ENCODE measurements around the gene COLEC12.

DNA sequence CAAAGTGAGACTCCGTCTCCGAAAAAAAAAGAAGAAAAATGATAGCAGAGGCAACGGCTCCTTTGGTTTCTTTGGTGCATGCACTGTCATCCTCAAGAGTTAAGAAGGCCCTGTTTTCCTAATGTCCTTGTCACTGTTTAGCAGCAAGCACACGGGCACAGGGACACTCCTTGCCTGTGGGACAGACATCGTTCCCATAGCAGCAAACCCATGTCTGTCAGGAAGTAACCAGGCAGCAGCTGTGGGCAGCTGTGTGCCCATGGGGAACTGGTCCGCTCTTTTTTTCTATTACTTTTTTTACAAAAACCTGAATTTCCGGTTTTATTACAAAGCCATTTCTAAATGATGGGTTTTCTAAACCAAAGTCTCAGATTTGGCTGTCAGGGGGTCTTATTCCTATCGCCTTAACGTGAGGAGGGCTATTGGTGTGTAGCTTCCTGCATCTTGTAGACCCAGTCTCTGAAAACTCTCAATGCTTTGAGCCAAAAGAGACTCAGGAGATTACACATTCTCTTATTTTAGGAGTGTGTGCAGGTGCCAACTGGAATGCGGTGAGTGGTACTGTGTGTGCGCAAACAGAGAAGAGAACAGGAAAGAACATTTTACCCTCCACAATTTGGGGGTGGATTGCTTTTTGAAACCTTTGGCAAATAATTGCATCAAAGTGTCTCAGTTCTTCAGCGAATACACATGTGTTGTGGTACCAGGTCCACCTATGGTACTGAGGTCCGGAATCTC, 109.6 kb downstream of the COLEC12 start:
- no peak for TF ChIP-seq POLR2A (IDR thresholded peaks at IDR 0.05)
- TF ChIP-seq, protein P1, sequence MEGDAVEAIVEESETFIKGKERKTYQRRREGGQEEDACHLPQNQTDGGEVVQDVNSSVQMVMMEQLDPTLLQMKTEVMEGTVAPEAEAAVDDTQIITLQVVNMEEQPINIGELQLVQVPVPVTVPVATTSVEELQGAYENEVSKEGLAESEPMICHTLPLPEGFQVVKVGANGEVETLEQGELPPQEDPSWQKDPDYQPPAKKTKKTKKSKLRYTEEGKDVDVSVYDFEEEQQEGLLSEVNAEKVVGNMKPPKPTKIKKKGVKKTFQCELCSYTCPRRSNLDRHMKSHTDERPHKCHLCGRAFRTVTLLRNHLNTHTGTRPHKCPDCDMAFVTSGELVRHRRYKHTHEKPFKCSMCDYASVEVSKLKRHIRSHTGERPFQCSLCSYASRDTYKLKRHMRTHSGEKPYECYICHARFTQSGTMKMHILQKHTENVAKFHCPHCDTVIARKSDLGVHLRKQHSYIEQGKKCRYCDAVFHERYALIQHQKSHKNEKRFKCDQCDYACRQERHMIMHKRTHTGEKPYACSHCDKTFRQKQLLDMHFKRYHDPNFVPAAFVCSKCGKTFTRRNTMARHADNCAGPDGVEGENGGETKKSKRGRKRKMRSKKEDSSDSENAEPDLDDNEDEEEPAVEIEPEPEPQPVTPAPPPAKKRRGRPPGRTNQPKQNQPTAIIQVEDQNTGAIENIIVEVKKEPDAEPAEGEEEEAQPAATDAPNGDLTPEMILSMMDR (IDR thresholded peaks at IDR 0.05): no peak
